Endothelial cell of umbilical vein (primary cell): Measurements from ENCODE around the gene VSNL1. TPM values are rescaled to one million over a fixed set of nuclear protein-coding genes. Genes with fewer than 3 reads are reported as not detected.

ENCODE experiments used
- BruUV-seq: library from RNA; stranded (reverse); fragments of 400-500 nt; replicated peaks from 2 replicates; lab custom pipeline; 2021; lab: Mats Ljungman, UMichigan
- CTCF ChIA-PET: fragments of 300-600, 350-600 bp; sonication (Branson Sonifier 250); formaldehyde crosslinking; loops from one replicate; lab custom pipeline; 2021; ENCODE audit warnings: antibody characterized with exemption, inconsistent platforms; lab: Charles Lee
- POLR2A ChIA-PET: fragments of 300-600, 350-600 bp; sonication (Branson Sonifier 250); formaldehyde crosslinking; loops from one replicate; lab custom pipeline; 2021; ENCODE audit warnings: antibody characterized with exemption, inconsistent platforms; lab: Charles Lee
- DNase-seq: peaks from one replicate; pipeline ENCODE4 v3.0.0-alpha.2; 2011; ENCODE audit warnings: low read depth, low spot score
- FAIRE-seq: peaks from 2 replicates; lab custom pipeline; 2011; peaks lifted over from hg19 to GRCh38; lab: Jason Lieb, UNC
- H2AFZ ChIP-seq: 2 replicates; pipeline ENCODE4 v1.6.0; 2012; ENCODE audit warnings: low read depth, low read length, control low read depth, inconsistent platforms
- H3K27ac ChIP-seq: 2 replicates; pipeline ENCODE4 v1.5.1; 2011; ENCODE audit warnings: low read depth, mild to moderate bottlenecking, control low read depth, low read length, moderate library complexity; ENCODE audit not compliant: insufficient read depth
- H3K27me3 ChIP-seq, 2 experiments: 2 replicates each; pipeline versions ENCODE4 v1.6.0 to v1.6.1; 2011; ENCODE audit warnings: low read length in 2 of 2, mixed read lengths in 1 of 2; ENCODE audit not compliant: control insufficient read depth in 2 of 2, insufficient read depth in 2 of 2
- H3K36me3 ChIP-seq, 2 experiments: 2 replicates in 1 of 2; 3 replicates in 1 of 2; pipeline ENCODE4 v1.5.1; 2011; ENCODE audit warnings: low read length in 2 of 2, mild to moderate bottlenecking in 1 of 2, moderate library complexity in 1 of 2; ENCODE audit not compliant: control insufficient read depth in 2 of 2, insufficient read depth in 2 of 2; ENCODE audit errors: extremely low read depth in 1 of 2
- H3K4me1 ChIP-seq: 3 replicates; pipeline ENCODE4 v1.5.1; 2011; ENCODE audit warnings: mild to moderate bottlenecking, low read length; ENCODE audit not compliant: control insufficient read depth, insufficient read depth; ENCODE audit errors: extremely low read depth
- H3K4me2 ChIP-seq: 2 replicates; pipeline ENCODE4 v1.6.1; 2011; ENCODE audit warnings: low read length, control low read depth, mixed read lengths; ENCODE audit not compliant: insufficient read depth
- H3K4me3 ChIP-seq, 3 experiments: fragments of 200-600 bp in 1 of 3; sonication (generic), shearing (Covaris generic) in 1 of 3; replicated peaks in 1 of 3; 2 replicates each; pipeline ENCODE4 v1.5.1; 2011 to 2016; ENCODE audit warnings: control low read depth in 3 of 3, low read length in 3 of 3, mild to moderate bottlenecking in 2 of 3, inconsistent platforms in 1 of 3, low read depth in 1 of 3, moderate library complexity in 1 of 3; ENCODE audit not compliant: insufficient read depth in 1 of 3
- H3K79me2 ChIP-seq: 2 replicates; pipeline ENCODE4 v1.6.0; 2012; ENCODE audit warnings: low read length, inconsistent platforms; ENCODE audit not compliant: control insufficient read depth, insufficient read depth
- H3K9ac ChIP-seq: replicated peaks from 2 replicates; pipeline ENCODE3; 2011; ENCODE audit warnings: low read length, control low read depth; ENCODE audit not compliant: insufficient read depth; ENCODE audit errors: extremely low read depth
- H3K9me1 ChIP-seq: replicated peaks from 3 replicates; pipeline ENCODE4 v1.6.0; 2011; ENCODE audit warnings: mild to moderate bottlenecking, low read length; ENCODE audit not compliant: control insufficient read depth, insufficient read depth; ENCODE audit errors: extremely low read depth
- H3K9me3 ChIP-seq: replicated peaks from 2 replicates; pipeline ENCODE4 v1.5.1; 2012; ENCODE audit warnings: low read length, inconsistent platforms; ENCODE audit not compliant: control insufficient read depth, insufficient read depth
- H4K20me1 ChIP-seq: replicated peaks from 2 replicates; pipeline ENCODE3; 2011; ENCODE audit warnings: mild to moderate bottlenecking, low read length; ENCODE audit not compliant: control insufficient read depth, insufficient read depth; ENCODE audit errors: extremely low read depth
- EZH2 ChIP-seq: IDR thresholded peaks from 2 replicates; pipeline ENCODE4 v1.6.1; 2012; ENCODE audit warnings: borderline replicate concordance, low read depth, mild to moderate bottlenecking, moderate library complexity, low read length, inconsistent platforms; ENCODE audit not compliant: severe bottlenecking
- FOS ChIP-seq: IDR thresholded peaks from 2 replicates; pipeline ENCODE4 v1.6.1; 2011; ENCODE audit warnings: mild to moderate bottlenecking, low read length, moderate library complexity, borderline replicate concordance; ENCODE audit not compliant: insufficient read depth
- GATA2 ChIP-seq: IDR thresholded peaks from 2 replicates; pipeline ENCODE4 v1.7.0; 2011; ENCODE audit warnings: low read depth, mild to moderate bottlenecking, moderate library complexity, mixed read lengths, low read length; ENCODE audit not compliant: insufficient read length, insufficient read depth
- JUN ChIP-seq: IDR thresholded peaks from 2 replicates; pipeline ENCODE4 v1.6.1; 2011; ENCODE audit warnings: borderline replicate concordance, low read depth; ENCODE audit not compliant: insufficient read length, insufficient read depth
- MYC ChIP-seq: IDR thresholded peaks from one replicate; pipeline ENCODE4 v1.6.1; 2011; ENCODE audit warnings: mild to moderate bottlenecking, low read depth, low read length
- POLR2A ChIP-seq: IDR thresholded peaks from 2 replicates; pipeline ENCODE4 v1.6.1; 2012; ENCODE audit warnings: low read depth, mild to moderate bottlenecking, control low read depth, low read length
- POLR2AphosphoS5 ChIP-seq: IDR thresholded peaks from 2 replicates; pipeline ENCODE4 v1.6.1; 2012; ENCODE audit warnings: low read depth, mild to moderate bottlenecking, control low read depth, low read length, moderate library complexity; ENCODE audit not compliant: insufficient read depth
- dilution Hi-C: fragments of 300-500 bp; cut with MboI; formaldehyde crosslinking; loops from one replicate; pipeline ENCODE4 v1.15.0; 2019; ENCODE audit warnings: low sequenced_read_pairs; ENCODE audit not compliant: extremely low pct_ligation_motif_present
- intact Hi-C: fragments of 100-400 bp; cut with micrococcal nuclease; formaldehyde crosslinking; loops from one replicate; pipeline ENCODE4 v1.10.0; 2022
- polyA plus RNA-seq, 4 experiments: library from polyadenylated mRNA; depleted of rRNA in 3 of 4; stranded (reverse) in 3 of 4; unstranded in 1 of 4; fragments of >200 nt; gene quantifications; 2 replicates each; pipeline versions ENCODE4 v1.2.1 to v1.2.3, GENCODE V29; 2011 to 2012; ENCODE audit warnings: missing spikeins in 1 of 4
- total RNA-seq: library from RNA; stranded (reverse); gene quantifications from 2 replicates; pipeline ENCODE4 v1.2.3, GENCODE V29; 2021
- TF ChIP-seq, protein P1 (sequence below): IDR thresholded peaks from 2 replicates; pipeline ENCODE4 v1.6.1; 2011; ENCODE audit not compliant: insufficient read depth, insufficient read length
- TF ChIP-seq, protein P2 (sequence below), 2 donors: IDR thresholded peaks; 1 replicate in 1 of 2; 2 replicates in 1 of 2; pipeline ENCODE4 v1.5.1; 2011; ENCODE audit warnings: low read length in 2 of 2, mild to moderate bottlenecking in 2 of 2, moderate library complexity in 2 of 2, control low read depth in 1 of 2, inconsistent platforms in 1 of 2, low read depth in 1 of 2; ENCODE audit not compliant: insufficient read depth in 1 of 2; ENCODE audit errors: extremely low read depth in 1 of 2

Gene VSNL1
- total and polyA plus RNA-seq, 2 donors (not counting 3 experiments of a cell fraction or from before 2014, with no cell fraction given), result not detected

DNA sequence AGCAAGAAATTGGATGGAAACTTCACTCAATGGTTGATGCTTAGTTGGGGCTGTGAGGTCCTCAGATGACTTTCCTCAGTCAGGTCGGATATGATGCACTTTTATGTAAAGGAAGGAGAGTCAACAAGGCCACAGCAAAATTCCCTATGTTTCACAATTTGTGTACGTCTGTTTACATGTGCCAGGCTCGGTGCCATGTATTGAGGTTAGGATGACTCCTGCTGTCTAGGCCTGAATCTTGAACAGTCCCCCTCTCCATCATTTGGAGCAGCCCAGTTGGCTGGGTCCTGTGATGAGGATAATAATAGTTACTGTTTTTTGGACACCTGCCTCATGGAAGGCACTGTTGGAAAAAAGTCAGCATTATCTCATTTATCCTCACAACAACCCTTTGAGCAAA is 43.1 kb downstream of the VSNL1 start:
- dilution Hi-C loops, result no loop called here
- no peak overlapping the region for H3K4me3 ChIP-seq
- H3K9me1 ChIP-seq, result no peaks in the 10 kb centered on the region
- no peak overlapping the region for H3K9ac ChIP-seq
- H3K79me2 ChIP-seq, result no peaks in the 10 kb centered on the region
- no peaks in the 10 kb centered on the region for H3K27me3 ChIP-seq
- no peaks in the 10 kb centered on the region for H3K36me3 ChIP-seq
- H4K20me1 ChIP-seq, result no peaks in the 10 kb centered on the region
- TF ChIP-seq JUN (no peak), EZH2 (no peak), MYC (no peak), POLR2AphosphoS5 (no peak), FOS (no peak), GATA2 (no peak), POLR2A (no peak)
- TF ChIP-seq, protein P1, sequence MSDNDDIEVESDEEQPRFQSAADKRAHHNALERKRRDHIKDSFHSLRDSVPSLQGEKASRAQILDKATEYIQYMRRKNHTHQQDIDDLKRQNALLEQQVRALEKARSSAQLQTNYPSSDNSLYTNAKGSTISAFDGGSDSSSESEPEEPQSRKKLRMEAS, result no peak
- TF ChIP-seq, protein P2, sequence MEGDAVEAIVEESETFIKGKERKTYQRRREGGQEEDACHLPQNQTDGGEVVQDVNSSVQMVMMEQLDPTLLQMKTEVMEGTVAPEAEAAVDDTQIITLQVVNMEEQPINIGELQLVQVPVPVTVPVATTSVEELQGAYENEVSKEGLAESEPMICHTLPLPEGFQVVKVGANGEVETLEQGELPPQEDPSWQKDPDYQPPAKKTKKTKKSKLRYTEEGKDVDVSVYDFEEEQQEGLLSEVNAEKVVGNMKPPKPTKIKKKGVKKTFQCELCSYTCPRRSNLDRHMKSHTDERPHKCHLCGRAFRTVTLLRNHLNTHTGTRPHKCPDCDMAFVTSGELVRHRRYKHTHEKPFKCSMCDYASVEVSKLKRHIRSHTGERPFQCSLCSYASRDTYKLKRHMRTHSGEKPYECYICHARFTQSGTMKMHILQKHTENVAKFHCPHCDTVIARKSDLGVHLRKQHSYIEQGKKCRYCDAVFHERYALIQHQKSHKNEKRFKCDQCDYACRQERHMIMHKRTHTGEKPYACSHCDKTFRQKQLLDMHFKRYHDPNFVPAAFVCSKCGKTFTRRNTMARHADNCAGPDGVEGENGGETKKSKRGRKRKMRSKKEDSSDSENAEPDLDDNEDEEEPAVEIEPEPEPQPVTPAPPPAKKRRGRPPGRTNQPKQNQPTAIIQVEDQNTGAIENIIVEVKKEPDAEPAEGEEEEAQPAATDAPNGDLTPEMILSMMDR (IDR thresholded peaks at IDR 0.05; ENCODE audit: extremely low read depth in 1 of 2, insufficient read depth in 1 of 2, low read depth in 1 of 2, low read length in 2 of 2), result no peak
- H3K9me3 ChIP-seq, result no peaks in the 10 kb centered on the region
- no peak overlapping the region for H2AFZ ChIP-seq
- FAIRE-seq (no peak), DNase-seq (no peak)
- H3K4me2 ChIP-seq, result no peak overlapping the region
- no peak overlapping the region for H3K27ac ChIP-seq
- no TSS peak for BruUV-seq
- ChIA-PET POLR2A (no interaction called here), CTCF (no interaction called here)
- H3K4me1 ChIP-seq, result no peaks in the 10 kb centered on the region
- intact Hi-C loops, result no loop called here
